Limb (tissue), 2 donors: ENCODE results near the gene SZRD1.

Experiments used
- DNase-seq, 2 donors: peaks; one replicate each; pipeline ENCODE4 v3.0.0-alpha.2; 2016; ENCODE audit errors: extremely low spot score in 2 of 2

Gene SZRD1

GRCh38 chr1:16367258-16367967 lies 371 bp downstream of the SZRD1 start:
- peak in 1 of 2 donors; percentile 89 for DNase-seq

- DNase-seq, result no peak
These were observed 1.2 kb downstream of the SZRD1 start for GRCh38 chr1:16367968-16368890.

- no peak for DNase-seq
These were observed 2.8 kb downstream of the SZRD1 start for GRCh38 chr1:16369821-16370220.

- DNase-seq, result no peak
These were observed 4.7 kb downstream of the SZRD1 start for GRCh38 chr1:16371725-16372124.

- no peak for DNase-seq
These were observed 5.7 kb downstream of the SZRD1 start for GRCh38 chr1:16372535-16373285.

- DNase-seq, result no peak
These were observed 7.2 kb downstream of the SZRD1 start for GRCh38 chr1:16374266-16374665.

- DNase-seq, result no peak
These were observed 8.7 kb downstream of the SZRD1 start for GRCh38 chr1:16375521-16376340.

- DNase-seq, result no peak
These were observed 9.9 kb downstream of the SZRD1 start for GRCh38 chr1:16376971-16377370.

- no peak for DNase-seq
These were observed 11.4 kb downstream of the SZRD1 start for GRCh38 chr1:16378443-16378842.

- DNase-seq, result no peak
These were observed 13.8 kb downstream of the SZRD1 start for GRCh38 chr1:16380868-16381267.

GRCh38 chr1:16383888-16384287 lies 16.8 kb downstream of the SZRD1 start:
- DNase-seq, result no peak

- no peak for DNase-seq
These were observed 18.8 kb downstream of the SZRD1 start for GRCh38 chr1:16385659-16386453.

- DNase-seq, result no peak
These were observed 19.5 kb downstream of the SZRD1 start for GRCh38 chr1:16386454-16387113.

GRCh38 chr1:16387201-16388188 lies 20.5 kb downstream of the SZRD1 start:
- peak; percentile 35 to 47 for DNase-seq

GRCh38 chr1:16391411-16391810 lies 24.4 kb downstream of the SZRD1 start:
- DNase-seq, result no peak

- DNase-seq, result no peak
These were observed 25.9 kb downstream of the SZRD1 start for GRCh38 chr1:16392740-16393569.
